Measurements from ENCODE around the gene CFAP410.

DNA sequence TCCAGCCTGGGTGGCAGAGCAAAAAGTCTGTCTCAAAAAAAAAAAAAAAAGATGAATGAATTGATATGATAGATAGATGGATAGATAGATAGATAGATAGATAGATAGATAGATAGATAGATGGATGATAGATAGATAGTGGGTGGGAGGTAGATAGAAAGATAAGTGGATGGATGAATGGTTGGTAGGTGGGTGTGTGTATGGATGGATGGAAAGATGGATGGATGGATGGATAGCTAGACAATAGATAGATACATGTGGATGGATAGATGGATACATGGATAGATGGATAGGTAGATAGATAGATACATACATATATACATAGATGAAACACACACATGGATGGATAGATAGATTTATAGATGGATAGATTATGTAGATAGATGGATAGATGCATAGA is 42.7 kb upstream of the CFAP410 start:
- TF ChIP-seq POLR2AphosphoS5 (IDR thresholded peaks at IDR 0.05): no peak
- TF ChIP-seq, protein P1, sequence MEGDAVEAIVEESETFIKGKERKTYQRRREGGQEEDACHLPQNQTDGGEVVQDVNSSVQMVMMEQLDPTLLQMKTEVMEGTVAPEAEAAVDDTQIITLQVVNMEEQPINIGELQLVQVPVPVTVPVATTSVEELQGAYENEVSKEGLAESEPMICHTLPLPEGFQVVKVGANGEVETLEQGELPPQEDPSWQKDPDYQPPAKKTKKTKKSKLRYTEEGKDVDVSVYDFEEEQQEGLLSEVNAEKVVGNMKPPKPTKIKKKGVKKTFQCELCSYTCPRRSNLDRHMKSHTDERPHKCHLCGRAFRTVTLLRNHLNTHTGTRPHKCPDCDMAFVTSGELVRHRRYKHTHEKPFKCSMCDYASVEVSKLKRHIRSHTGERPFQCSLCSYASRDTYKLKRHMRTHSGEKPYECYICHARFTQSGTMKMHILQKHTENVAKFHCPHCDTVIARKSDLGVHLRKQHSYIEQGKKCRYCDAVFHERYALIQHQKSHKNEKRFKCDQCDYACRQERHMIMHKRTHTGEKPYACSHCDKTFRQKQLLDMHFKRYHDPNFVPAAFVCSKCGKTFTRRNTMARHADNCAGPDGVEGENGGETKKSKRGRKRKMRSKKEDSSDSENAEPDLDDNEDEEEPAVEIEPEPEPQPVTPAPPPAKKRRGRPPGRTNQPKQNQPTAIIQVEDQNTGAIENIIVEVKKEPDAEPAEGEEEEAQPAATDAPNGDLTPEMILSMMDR (IDR thresholded peaks at IDR 0.05): no peak

Data from stomach (tissue), 4 donors.